ENCODE results near the gene CDCP1. TPM values are rescaled to one million over a fixed set of nuclear protein-coding genes. Genes with fewer than 3 reads are reported as not detected.

Gene CDCP1
- total RNA-seq, 1 experiment from 2014 or later, result 85.0 TPM

GRCh38 chr3:45110509-45110833, 35.7 kb downstream of the CDCP1 start:
- no peaks in the 10 kb centered on the region for H3K9me3 ChIP-seq (ENCODE audit: insufficient read depth, low read depth)
- no peak overlapping the region for H3K4me3 ChIP-seq
- no peaks in the 10 kb centered on the region for H3K9me2 ChIP-seq (ENCODE audit: insufficient read depth)
- DNase-seq, result no peak
- H3K27me3 ChIP-seq (ENCODE audit: insufficient read depth, low read depth), result no peaks in the 10 kb centered on the region
- no peak overlapping the region for H2AFZ ChIP-seq
- H3K79me2 ChIP-seq (ENCODE audit: low read depth), result peaks cover 35% of the 10 kb centered on the region
- ChIA-PET CTCF (no interaction called here), POLR2A (ENCODE audit: unreplicated experiment) (no interaction called here)
- TF ChIP-seq EZH2 (IDR thresholded peaks at IDR 0.05; ENCODE audit: low read depth) (no peak), CTCF (conservative IDR thresholded peaks at IDR 0.05) (no peak)
- no TSS peak for BruUV-seq (replicated peaks)
- no peaks in the 10 kb centered on the region for H3K4me1 ChIP-seq (replicated peaks; ENCODE audit: insufficient read depth)
- intact Hi-C loops (cut with micrococcal nuclease; ENCODE audit: unreplicated experiment), result no loop called here
- H3F3A ChIP-seq (ENCODE audit: insufficient read depth, low read depth), result peaks cover 17% of the 10 kb centered on the region; the same call in 1 of the 2 replicates
- H3K36me3 ChIP-seq (ENCODE audit: low read depth), result peaks cover 35% of the 10 kb centered on the region
- no peaks in the 10 kb centered on the region for H4K20me1 ChIP-seq (ENCODE audit: insufficient read depth)
- H3K4me2 ChIP-seq, result no peak overlapping the region
- no peak overlapping the region for H3K27ac ChIP-seq

- H3F3A ChIP-seq (ENCODE audit: insufficient read depth, low read depth), result peaks cover 19% of the 10 kb centered on the region; the same call in 1 of the 2 replicates
- H3K4me3 ChIP-seq, result no peak overlapping the region
- H4K20me1 ChIP-seq (ENCODE audit: insufficient read depth), result no peaks in the 10 kb centered on the region
- ChIA-PET POLR2A (ENCODE audit: unreplicated experiment) (no interaction called here), CTCF (no interaction called here)
- no peak for TF ChIP-seq EZH2 (IDR thresholded peaks at IDR 0.05; ENCODE audit: low read depth)
- no peak for TF ChIP-seq CTCF (conservative IDR thresholded peaks at IDR 0.05)
- H3K9me3 ChIP-seq (ENCODE audit: insufficient read depth, low read depth), result no peaks in the 10 kb centered on the region
- no peaks in the 10 kb centered on the region for H3K9me2 ChIP-seq (ENCODE audit: insufficient read depth)
- peaks cover 37% of the 10 kb centered on the region for H3K79me2 ChIP-seq (ENCODE audit: low read depth)
- BruUV-seq (replicated peaks), result no TSS peak
- peaks cover 40% of the 10 kb centered on the region for H3K36me3 ChIP-seq (ENCODE audit: low read depth)
- no peak for DNase-seq
- H3K27me3 ChIP-seq (ENCODE audit: insufficient read depth, low read depth), result no peaks in the 10 kb centered on the region
- intact Hi-C loops (cut with micrococcal nuclease; ENCODE audit: unreplicated experiment), result no loop called here
- H3K27ac ChIP-seq, result no peak overlapping the region
- no peak overlapping the region for H2AFZ ChIP-seq
- H3K4me2 ChIP-seq, result no peak overlapping the region
- H3K4me1 ChIP-seq (replicated peaks; ENCODE audit: insufficient read depth), result no peaks in the 10 kb centered on the region
Measured at GRCh38 chr3:45109771-45110508, 36.2 kb downstream of the CDCP1 start.

GRCh38 chr3:45106874-45107273, 39.3 kb downstream of the CDCP1 start:
- Histone ChIP-seq H3K4me1 (replicated peaks; ENCODE audit: insufficient read depth) (no peaks in the 10 kb centered on the region), H3K79me2 (ENCODE audit: low read depth) (peaks cover 30% of the 10 kb centered on the region), H3K4me3 (no peak overlapping the region), H3F3A (ENCODE audit: insufficient read depth, low read depth) (peaks cover 22% of the 10 kb centered on the region; the same call in 1 of the 2 replicates), H3K36me3 (ENCODE audit: low read depth) (peaks cover 48% of the 10 kb centered on the region), H3K27ac (no peak overlapping the region), H3K27me3 (ENCODE audit: insufficient read depth, low read depth) (no peaks in the 10 kb centered on the region), H4K20me1 (ENCODE audit: insufficient read depth) (no peaks in the 10 kb centered on the region), H3K9me3 (ENCODE audit: insufficient read depth, low read depth) (no peaks in the 10 kb centered on the region), H3K4me2 (no peak overlapping the region), H2AFZ (no peak overlapping the region), H3K9me2 (ENCODE audit: insufficient read depth) (no peaks in the 10 kb centered on the region)
- CTCF ChIA-PET, result no interaction called here
- intact Hi-C loops (cut with micrococcal nuclease; ENCODE audit: unreplicated experiment), result no loop called here
- no peak for TF ChIP-seq CTCF (conservative IDR thresholded peaks at IDR 0.05)
- no TSS peak for BruUV-seq (replicated peaks)
- DNase-seq, result no peak
- POLR2A ChIA-PET (ENCODE audit: unreplicated experiment), result no interaction called here

Data from PC-9 (cell line).